T1000 (cell line): ENCODE measurements around the gene OR8A1.
"Not testable (repeated sequence)": the region's sequence is repeated elsewhere in the genome, so short reads cannot be mapped to it uniquely, and the experiment has no call there.

Experiments used
- DNase-seq: peaks from one replicate; lab custom pipeline; 2025; ENCODE audit warnings: mixed read lengths; lab: John Stamatoyannopoulos, UW

The OR8A1 gene

GRCh38 chr11:124595302-124595701 is 25.5 kb downstream of the OR8A1 start:
- DNase-seq = no peak

GRCh38 chr11:124597626-124598025 is 27.8 kb downstream of the OR8A1 start:
- DNase-seq = no peak

- DNase-seq = no peak
These were observed 31.0 kb downstream of the OR8A1 start for GRCh38 chr11:124600621-124601320.

- DNase-seq = peak; percentile 55
These were observed 32.4 kb downstream of the OR8A1 start for GRCh38 chr11:124602193-124602592.

GRCh38 chr11:124602723-124603122 is 32.9 kb downstream of the OR8A1 start:
- not testable (repeated sequence) for DNase-seq

GRCh38 chr11:124605719-124606118 is 35.9 kb downstream of the OR8A1 start:
- DNase-seq = no peak

GRCh38 chr11:124608147-124608546 is 38.4 kb downstream of the OR8A1 start:
- DNase-seq = no peak

GRCh38 chr11:124610295-124610694 is 40.5 kb downstream of the OR8A1 start:
- no peak for DNase-seq

GRCh38 chr11:124611064-124611463 is 41.3 kb downstream of the OR8A1 start, which contains the start of gene PANX3:
TSS of gene PANX3 (plus strand) at chr11:124611428. CDS start at chr11:124611557, 129 bp downstream.
- no peak for DNase-seq

- DNase-seq = no peak
These were observed 42.2 kb downstream of the OR8A1 start for GRCh38 chr11:124612045-124612444.

- DNase-seq = no peak
These were observed 42.9 kb downstream of the OR8A1 start for GRCh38 chr11:124612567-124613246.

GRCh38 chr11:124618863-124619262 is 49.1 kb downstream of the OR8A1 start:
- DNase-seq = no peak
